BLaER1 (cell line): ENCODE measurements around the gene METTL25.

ENCODE experiments used
- H3K27ac ChIP-seq: shearing (Covaris generic); formaldehyde crosslinking; 2 replicates; pipeline ENCODE4 v1.8.1; 2022
- H3K27me3 ChIP-seq: shearing (Covaris generic); formaldehyde crosslinking; 2 replicates; pipeline ENCODE4 v1.8.1; 2022
- H3K36me3 ChIP-seq: shearing (Covaris generic); formaldehyde crosslinking; 2 replicates; pipeline ENCODE4 v1.8.1; 2022
- H3K4me1 ChIP-seq: shearing (Covaris generic); formaldehyde crosslinking; 2 replicates; pipeline ENCODE4 v1.8.1; 2022
- H3K4me2 ChIP-seq: shearing (Covaris generic); formaldehyde crosslinking; 2 replicates; pipeline ENCODE4 v1.8.1; 2022
- H3K4me3 ChIP-seq: shearing (Covaris generic); formaldehyde crosslinking; 2 replicates; pipeline ENCODE4 v1.8.1; 2022
- H3K9ac ChIP-seq: shearing (Covaris generic); formaldehyde crosslinking; 2 replicates; pipeline ENCODE4 v1.8.1; 2022
- H3K9me3 ChIP-seq: shearing (Covaris generic); formaldehyde crosslinking; 2 replicates; pipeline ENCODE4 v1.8.1; 2022
- H4K20me1 ChIP-seq: shearing (Covaris generic); formaldehyde crosslinking; 2 replicates; pipeline ENCODE4 v1.8.1; 2022
- Cebpa-rat ChIP-seq: shearing (Covaris generic); IDR thresholded peaks from 2 replicates; pipeline ENCODE4 v1.8.1; 2022

METTL25 gene

DNA sequence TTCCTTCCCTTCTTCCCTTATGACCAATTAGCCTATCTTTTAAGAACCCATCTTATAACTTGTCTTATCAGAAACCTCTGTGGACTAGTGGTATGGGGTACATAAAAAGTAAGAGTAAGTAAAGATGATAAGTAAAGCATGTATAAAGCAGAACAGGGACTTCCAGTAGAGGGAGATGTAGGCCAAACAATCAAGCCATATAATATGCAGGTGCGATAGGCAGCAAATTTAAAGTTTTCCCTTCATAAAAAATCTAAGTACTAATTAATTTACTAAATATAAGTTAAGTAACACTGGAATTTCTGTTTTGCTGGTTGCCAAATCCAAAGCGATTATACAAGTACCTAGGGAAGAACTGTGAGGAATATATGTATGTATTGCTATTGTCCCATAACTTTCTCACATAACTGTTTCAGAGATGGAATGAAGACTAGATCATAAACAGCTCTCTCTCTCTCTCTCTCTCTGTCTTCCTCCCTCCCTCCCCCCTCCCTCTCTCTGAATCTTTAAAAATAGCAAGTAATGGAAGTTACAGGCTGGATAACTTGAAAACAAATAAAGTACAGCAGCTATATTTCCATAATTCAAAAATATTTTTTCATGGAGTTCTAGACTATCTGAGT, 25.7 kb downstream of the METTL25 start:
- H4K20me1 ChIP-seq: no peaks in the 10 kb centered on the region
- no peaks in the 10 kb centered on the region for H3K4me1 ChIP-seq
- no peaks in the 10 kb centered on the region for H3K36me3 ChIP-seq
- no peak overlapping the region for H3K4me2 ChIP-seq
- no peak overlapping the region for H3K27ac ChIP-seq
- no peak overlapping the region for H3K4me3 ChIP-seq
- no peaks in the 10 kb centered on the region for H3K27me3 ChIP-seq
- no peaks in the 10 kb centered on the region for H3K9me3 ChIP-seq
- H3K9ac ChIP-seq: no peak overlapping the region
- TF ChIP-seq Cebpa-rat: no peak

DNA sequence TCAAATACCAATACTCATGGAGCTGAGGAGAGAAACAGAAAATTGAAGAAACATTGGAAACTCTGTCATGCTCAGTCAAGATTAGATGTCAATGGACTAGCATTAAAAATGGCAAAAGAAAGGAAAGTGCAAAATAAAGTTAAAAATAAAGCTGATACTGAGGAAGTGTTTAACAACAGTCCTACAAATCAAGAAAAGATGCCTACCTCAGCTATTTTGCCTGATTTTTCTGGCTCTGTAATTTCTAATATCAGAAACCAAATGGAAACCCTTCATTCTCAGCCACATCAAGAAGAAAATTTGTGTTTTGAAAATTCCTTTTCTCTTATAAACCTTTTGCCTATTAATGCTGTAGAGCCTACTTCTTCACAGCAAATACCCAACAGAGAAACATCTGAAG, 40.5 kb downstream of the METTL25 start:
- Histone ChIP-seq H3K9ac (no peak overlapping the region), H3K36me3 (no peaks in the 10 kb centered on the region), H4K20me1 (no peaks in the 10 kb centered on the region), H3K27me3 (no peaks in the 10 kb centered on the region), H3K4me3 (no peak overlapping the region), H3K27ac (no peak overlapping the region), H3K9me3 (no peaks in the 10 kb centered on the region), H3K4me2 (no peak overlapping the region), H3K4me1 (no peaks in the 10 kb centered on the region)
- TF ChIP-seq Cebpa-rat: no peak

DNA sequence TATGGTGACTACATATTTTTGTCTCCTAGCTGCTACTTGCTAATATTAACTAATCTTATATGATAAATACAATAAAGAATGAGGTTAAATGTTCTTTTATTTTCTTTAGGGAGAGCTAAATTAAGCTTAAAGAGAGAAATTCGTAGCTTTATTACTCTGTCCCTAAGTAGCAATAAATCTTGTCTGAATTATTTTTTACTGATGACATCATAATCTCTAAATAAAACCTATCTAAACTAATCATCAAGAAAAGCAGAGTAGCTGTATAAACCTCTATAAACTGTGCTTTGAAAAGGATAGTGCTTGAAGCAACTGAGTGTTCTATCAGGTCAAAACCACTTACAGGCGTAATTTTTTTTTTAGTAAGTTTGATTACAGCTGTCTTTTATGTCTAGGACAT, 42.5 kb downstream of the METTL25 start:
- Histone ChIP-seq H3K4me1 (no peaks in the 10 kb centered on the region), H3K36me3 (no peaks in the 10 kb centered on the region), H3K27ac (no peak overlapping the region), H3K4me3 (no peak overlapping the region), H3K9me3 (no peaks in the 10 kb centered on the region), H4K20me1 (no peaks in the 10 kb centered on the region), H3K4me2 (no peak overlapping the region), H3K9ac (no peak overlapping the region), H3K27me3 (no peaks in the 10 kb centered on the region)
- TF ChIP-seq Cebpa-rat: no peak

DNA sequence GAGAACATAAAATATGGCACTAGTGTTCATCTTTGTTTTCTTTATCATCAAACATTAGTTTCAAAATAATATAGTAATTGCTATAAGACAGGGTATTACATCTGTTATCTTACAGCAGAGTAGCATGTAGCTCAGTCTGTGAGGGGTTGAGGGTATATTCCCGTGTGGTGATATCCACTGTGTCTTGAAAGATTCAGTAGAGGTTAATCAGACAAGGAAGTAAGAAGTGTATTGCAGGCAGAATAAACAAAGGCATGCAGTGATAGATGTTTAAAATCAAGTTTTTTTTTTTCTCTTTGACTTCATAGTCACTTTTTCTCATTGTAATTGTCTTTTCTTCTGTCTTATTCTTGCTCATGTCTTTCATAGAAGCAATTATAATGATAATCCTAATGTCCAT, 48.3 kb downstream of the METTL25 start:
- no peaks in the 10 kb centered on the region for H3K9me3 ChIP-seq
- no peaks in the 10 kb centered on the region for H4K20me1 ChIP-seq
- no peaks in the 10 kb centered on the region for H3K27me3 ChIP-seq
- no peak for TF ChIP-seq Cebpa-rat
- H3K9ac ChIP-seq: no peak overlapping the region
- H3K27ac ChIP-seq: no peak overlapping the region
- no peak overlapping the region for H3K4me2 ChIP-seq
- no peaks in the 10 kb centered on the region for H3K36me3 ChIP-seq
- H3K4me1 ChIP-seq: no peaks in the 10 kb centered on the region
- H3K4me3 ChIP-seq: no peak overlapping the region

DNA sequence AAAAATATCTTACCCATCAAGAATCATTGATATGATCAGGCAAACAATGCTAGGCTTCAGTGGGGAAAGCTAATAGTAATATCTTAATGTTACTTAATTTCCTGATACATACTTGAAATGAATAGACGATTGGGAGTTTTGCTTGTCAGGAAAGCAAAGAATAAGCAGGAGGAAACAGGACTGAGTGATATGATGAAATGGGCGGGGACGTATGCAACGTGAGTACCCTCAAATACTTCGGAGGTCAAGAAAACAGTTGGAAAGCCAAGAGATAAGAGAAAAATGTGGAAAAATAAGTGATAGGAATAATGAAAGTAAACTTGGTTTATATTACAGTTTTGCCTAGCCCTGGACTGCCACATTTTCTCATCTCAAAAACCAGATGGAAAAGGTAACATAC, 49.2 kb downstream of the METTL25 start:
- Histone ChIP-seq H3K4me2 (no peak overlapping the region), H4K20me1 (no peaks in the 10 kb centered on the region), H3K36me3 (no peaks in the 10 kb centered on the region), H3K4me3 (no peak overlapping the region), H3K27me3 (no peaks in the 10 kb centered on the region), H3K9ac (no peak overlapping the region), H3K9me3 (no peaks in the 10 kb centered on the region), H3K4me1 (no peaks in the 10 kb centered on the region), H3K27ac (no peak overlapping the region)
- TF ChIP-seq Cebpa-rat: no peak

DNA sequence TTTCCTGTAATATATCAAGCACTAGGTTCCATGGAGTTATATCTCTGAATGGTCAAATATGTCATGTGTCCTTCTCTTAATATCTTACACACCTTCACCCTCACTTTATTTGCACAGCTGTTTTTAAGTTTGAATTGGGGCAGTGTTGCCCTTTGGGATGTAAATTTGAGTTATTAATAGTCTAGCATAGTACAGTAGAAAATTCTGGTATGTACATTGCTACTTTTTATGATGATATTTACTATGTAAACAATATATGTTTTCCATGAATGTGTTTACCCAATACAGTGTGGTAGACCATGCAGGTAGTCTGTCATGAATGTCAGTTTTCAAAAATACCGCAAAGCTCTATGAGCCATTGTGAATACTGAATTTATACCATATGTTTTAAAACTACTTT, 50.5 kb downstream of the METTL25 start:
- no peak for TF ChIP-seq Cebpa-rat
- H4K20me1 ChIP-seq: no peaks in the 10 kb centered on the region
- no peak overlapping the region for H3K27ac ChIP-seq
- H3K4me1 ChIP-seq: no peaks in the 10 kb centered on the region
- no peaks in the 10 kb centered on the region for H3K27me3 ChIP-seq
- H3K9me3 ChIP-seq: no peaks in the 10 kb centered on the region
- no peak overlapping the region for H3K9ac ChIP-seq
- H3K4me3 ChIP-seq: no peak overlapping the region
- no peaks in the 10 kb centered on the region for H3K36me3 ChIP-seq
- no peak overlapping the region for H3K4me2 ChIP-seq

DNA sequence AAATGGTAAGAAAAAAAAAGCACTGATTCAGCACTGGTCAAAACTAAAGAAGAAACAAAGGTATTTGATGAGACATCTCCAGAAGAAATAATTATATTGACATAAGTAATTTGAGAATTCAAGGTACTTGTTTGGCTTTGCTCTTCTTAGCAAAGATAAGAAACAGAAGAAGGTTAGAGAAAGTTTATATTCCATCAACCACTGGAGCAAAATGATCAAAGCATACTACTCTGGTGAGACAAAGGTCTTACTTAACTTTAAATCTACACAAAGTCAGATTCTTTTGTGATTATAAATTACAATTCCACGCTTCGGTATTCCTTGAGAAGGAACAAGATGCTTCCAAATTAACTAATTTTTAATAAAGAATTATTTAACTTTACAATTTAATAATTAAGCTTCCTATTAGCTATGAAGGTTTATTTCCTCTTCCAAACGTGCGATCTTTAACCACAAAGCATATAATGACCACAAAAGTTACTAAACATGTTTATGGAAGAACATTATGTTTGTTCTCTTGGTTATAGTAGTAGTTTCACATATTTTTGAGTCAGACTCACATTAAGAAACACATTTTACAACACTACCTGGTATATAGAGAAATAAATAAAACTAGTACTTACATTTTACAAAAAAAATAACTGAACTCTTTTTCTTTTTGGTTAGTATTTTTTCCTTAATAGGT, 53.4 kb downstream of the METTL25 start:
- no peaks in the 10 kb centered on the region for H3K9me3 ChIP-seq
- H3K36me3 ChIP-seq: no peaks in the 10 kb centered on the region
- H3K4me1 ChIP-seq: no peaks in the 10 kb centered on the region
- no peak overlapping the region for H3K27ac ChIP-seq
- H3K4me2 ChIP-seq: no peak overlapping the region
- no peaks in the 10 kb centered on the region for H3K27me3 ChIP-seq
- no peaks in the 10 kb centered on the region for H4K20me1 ChIP-seq
- H3K9ac ChIP-seq: no peak overlapping the region
- no peak for TF ChIP-seq Cebpa-rat
- no peak overlapping the region for H3K4me3 ChIP-seq

DNA sequence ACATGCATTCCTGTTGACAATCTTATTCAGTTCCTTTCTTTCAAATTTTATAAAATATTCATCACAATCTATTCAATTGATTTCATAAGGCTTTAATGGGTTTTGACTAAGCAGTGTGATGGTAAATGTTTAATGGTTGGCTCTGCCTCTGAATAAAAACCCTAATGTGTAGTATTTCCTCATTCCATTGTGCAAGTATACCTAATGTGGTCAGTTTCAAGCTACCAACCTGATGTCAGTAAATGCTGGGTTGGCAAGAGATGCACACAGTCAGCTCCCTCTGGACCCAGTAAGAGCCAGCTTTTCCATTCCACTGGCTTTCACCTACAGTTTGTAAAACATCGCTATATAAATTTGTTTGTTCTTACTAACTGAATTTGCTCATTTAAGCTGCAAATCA, 53.9 kb downstream of the METTL25 start:
- no peaks in the 10 kb centered on the region for H3K27me3 ChIP-seq
- no peak for TF ChIP-seq Cebpa-rat
- no peak overlapping the region for H3K27ac ChIP-seq
- H3K9ac ChIP-seq: no peak overlapping the region
- no peak overlapping the region for H3K4me2 ChIP-seq
- no peaks in the 10 kb centered on the region for H3K4me1 ChIP-seq
- H4K20me1 ChIP-seq: no peaks in the 10 kb centered on the region
- no peaks in the 10 kb centered on the region for H3K9me3 ChIP-seq
- no peak overlapping the region for H3K4me3 ChIP-seq
- H3K36me3 ChIP-seq: no peaks in the 10 kb centered on the region

DNA sequence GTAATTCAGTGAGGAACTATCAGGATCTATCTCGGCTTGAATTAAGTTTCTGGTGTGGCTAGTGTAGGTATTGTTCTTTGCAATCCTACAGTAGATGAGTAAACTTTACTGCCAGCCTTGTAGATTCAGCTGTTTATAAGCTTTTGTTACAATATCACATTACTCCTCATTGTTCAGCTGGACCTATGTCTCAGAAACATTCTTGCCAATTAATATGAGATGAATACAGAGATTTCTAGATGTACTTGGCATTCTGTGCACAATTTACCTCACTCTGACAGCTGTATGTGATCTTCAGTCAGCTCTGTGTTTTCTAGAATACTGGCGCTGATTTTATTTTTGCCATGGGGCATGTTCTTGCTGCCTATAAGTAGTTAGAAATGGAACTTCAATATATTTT, 55.7 kb downstream of the METTL25 start:
- Histone ChIP-seq H4K20me1 (no peaks in the 10 kb centered on the region), H3K36me3 (no peaks in the 10 kb centered on the region), H3K4me3 (no peak overlapping the region), H3K27ac (no peak overlapping the region), H3K9me3 (no peaks in the 10 kb centered on the region), H3K4me2 (no peak overlapping the region), H3K9ac (no peak overlapping the region), H3K27me3 (no peaks in the 10 kb centered on the region), H3K4me1 (no peaks in the 10 kb centered on the region)
- TF ChIP-seq Cebpa-rat: no peak

DNA sequence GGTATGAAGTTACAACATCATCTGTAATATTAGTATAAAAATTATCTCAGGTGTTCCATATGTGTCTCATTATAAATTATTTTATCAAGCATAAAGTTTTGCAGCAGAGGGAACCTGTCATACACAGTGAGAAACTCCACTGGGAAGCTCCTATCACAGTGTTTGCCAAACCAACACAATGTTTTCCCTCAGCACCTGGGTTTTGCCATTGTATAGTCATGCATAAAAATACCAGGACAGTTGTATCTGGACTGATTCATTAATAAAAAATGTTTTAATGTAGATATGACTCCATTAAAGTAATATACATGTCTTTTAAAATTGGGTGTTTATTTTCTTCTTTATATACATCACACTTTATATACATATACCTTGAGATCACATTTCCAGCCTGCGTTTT, 56.6 kb downstream of the METTL25 start:
- Histone ChIP-seq H3K9ac (no peak overlapping the region), H3K27ac (no peak overlapping the region), H3K27me3 (no peaks in the 10 kb centered on the region), H4K20me1 (no peaks in the 10 kb centered on the region), H3K9me3 (no peaks in the 10 kb centered on the region), H3K4me2 (no peak overlapping the region), H3K4me1 (no peaks in the 10 kb centered on the region), H3K4me3 (no peak overlapping the region), H3K36me3 (no peaks in the 10 kb centered on the region)
- TF ChIP-seq Cebpa-rat: no peak

DNA sequence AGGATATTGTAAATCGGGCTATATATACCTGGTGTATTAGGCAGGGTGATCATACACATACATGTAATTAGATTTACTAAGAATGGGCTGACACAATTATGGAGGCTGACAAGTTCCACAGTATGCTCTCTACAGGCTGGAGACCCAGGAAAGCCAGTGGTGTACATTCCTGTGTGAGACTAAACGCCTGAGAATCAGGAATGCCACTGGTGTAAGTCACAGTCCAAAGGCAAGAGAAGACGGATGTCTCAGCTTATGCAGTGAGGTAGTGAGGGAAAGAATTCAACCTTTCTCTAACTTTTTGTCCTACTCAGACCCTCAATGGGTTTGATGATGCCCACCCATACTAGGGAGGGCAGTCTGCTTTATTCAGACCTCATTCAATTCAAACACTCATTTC, 57.1 kb downstream of the METTL25 start:
- no peak for TF ChIP-seq Cebpa-rat
- Histone ChIP-seq H3K36me3 (no peaks in the 10 kb centered on the region), H3K9ac (no peak overlapping the region), H3K4me2 (no peak overlapping the region), H3K27me3 (no peaks in the 10 kb centered on the region), H3K9me3 (no peaks in the 10 kb centered on the region), H3K4me3 (no peak overlapping the region), H3K27ac (no peak overlapping the region), H3K4me1 (no peaks in the 10 kb centered on the region), H4K20me1 (no peaks in the 10 kb centered on the region)
